ENCODE measurements around the gene TSPAN9.

Gene TSPAN9

GRCh38 chr12:3250576-3250975 lies 173.4 kb downstream of the TSPAN9 start:
- DNase-seq (ENCODE audit: low spot score), result no peak

GRCh38 chr12:3251067-3251466 lies 173.9 kb downstream of the TSPAN9 start:
- DNase-seq (ENCODE audit: low spot score), result no peak

GRCh38 chr12:3251691-3252090 lies 174.5 kb downstream of the TSPAN9 start:
- DNase-seq (ENCODE audit: low spot score), result no peak

- DNase-seq (ENCODE audit: low spot score), result peak; percentile 79
Measured at GRCh38 chr12:3252450-3252891, 175.3 kb downstream of the TSPAN9 start.

- no peak for DNase-seq (ENCODE audit: low spot score)
Measured at GRCh38 chr12:3253682-3254275, 176.6 kb downstream of the TSPAN9 start.

- no peak for DNase-seq (ENCODE audit: low spot score)
Measured at GRCh38 chr12:3255057-3255456, 177.9 kb downstream of the TSPAN9 start.

GRCh38 chr12:3256103-3256631 lies 179.0 kb downstream of the TSPAN9 start:
- no peak for DNase-seq (ENCODE audit: low spot score)

- no peak for DNase-seq (ENCODE audit: low spot score)
Measured at GRCh38 chr12:3257411-3257810, 180.2 kb downstream of the TSPAN9 start.

- DNase-seq (ENCODE audit: low spot score), result no peak
Measured at GRCh38 chr12:3259973-3260372, 182.8 kb downstream of the TSPAN9 start.

- no peak for DNase-seq (ENCODE audit: low spot score)
Measured at GRCh38 chr12:3261782-3262359, 184.7 kb downstream of the TSPAN9 start.

GRCh38 chr12:3262470-3262869 lies 185.3 kb downstream of the TSPAN9 start:
- no peak for DNase-seq (ENCODE audit: low spot score)

- DNase-seq (ENCODE audit: low spot score), result no peak
Measured at GRCh38 chr12:3263282-3263681, 186.1 kb downstream of the TSPAN9 start.

- no peak for DNase-seq (ENCODE audit: low spot score)
Measured at GRCh38 chr12:3263939-3264922, 187.1 kb downstream of the TSPAN9 start.

- no peak for DNase-seq (ENCODE audit: low spot score)
Measured at GRCh38 chr12:3265406-3265805, 188.2 kb downstream of the TSPAN9 start.

GRCh38 chr12:3266638-3267037 lies 189.5 kb downstream of the TSPAN9 start:
- DNase-seq (ENCODE audit: low spot score), result no peak

- no peak for DNase-seq (ENCODE audit: low spot score)
Measured at GRCh38 chr12:3267690-3268089, 190.5 kb downstream of the TSPAN9 start.

GRCh38 chr12:3269594-3269993 lies 192.4 kb downstream of the TSPAN9 start:
- DNase-seq (ENCODE audit: low spot score), result no peak

GRCh38 chr12:3271146-3271545 lies 194.0 kb downstream of the TSPAN9 start:
- no peak for DNase-seq (ENCODE audit: low spot score)

GRCh38 chr12:3271639-3272038 lies 194.5 kb downstream of the TSPAN9 start:
- no peak for DNase-seq (ENCODE audit: low spot score)

- DNase-seq (ENCODE audit: low spot score), result no peak
Measured at GRCh38 chr12:3272958-3273357, 195.8 kb downstream of the TSPAN9 start.

- DNase-seq (ENCODE audit: low spot score), result peak; percentile 43
Measured at GRCh38 chr12:3273409-3273853, 196.3 kb downstream of the TSPAN9 start.

GRCh38 chr12:3274664-3275063 lies 197.5 kb downstream of the TSPAN9 start:
- no peak for DNase-seq (ENCODE audit: low spot score)
